GM19239 (cell line): ENCODE measurements around the gene RFX3.

Experiments
- DNase-seq: peaks from one replicate; pipeline ENCODE4 v3.0.0; 2011; ENCODE audit warnings: low spot score; ENCODE audit not compliant: insufficient read length
- FAIRE-seq: peaks from 2 replicates; lab custom pipeline; 2011; peaks lifted over from hg19 to GRCh38; lab: Jason Lieb, UNC

RFX3 gene

GRCh38 chr9:3515405-3515804, 10.4 kb downstream of the RFX3 start:
- no peak for FAIRE-seq
- no peak for DNase-seq

- DNase-seq (no peak), FAIRE-seq (no peak)
These were observed 11.0 kb downstream of the RFX3 start for GRCh38 chr9:3514786-3515185.

- no peak for DNase-seq
- peak; percentile 85 for FAIRE-seq
These were observed 12.5 kb downstream of the RFX3 start for GRCh38 chr9:3513265-3513818.

GRCh38 chr9:3511551-3511950, 14.2 kb downstream of the RFX3 start:
- peak; percentile 28 for FAIRE-seq
- DNase-seq, result no peak

- no peak for FAIRE-seq
These were observed 15.0 kb downstream of the RFX3 start for GRCh38 chr9:3510796-3511195.

GRCh38 chr9:3509926-3510325, 15.9 kb downstream of the RFX3 start:
- DNase-seq (no peak), FAIRE-seq (peak; percentile 64)

More at GRCh38 chr9:3510796-3511195, 15.0 kb downstream of the RFX3 start:
- no peak for DNase-seq

- DNase-seq (no peak), FAIRE-seq (peak; percentile 89)
These were observed 17.1 kb downstream of the RFX3 start for GRCh38 chr9:3508521-3509291.

GRCh38 chr9:3508078-3508431, 17.7 kb downstream of the RFX3 start:
- FAIRE-seq, result peak; percentile 49

GRCh38 chr9:3507395-3508077, 18.3 kb downstream of the RFX3 start:
- DNase-seq, result no peak

More at GRCh38 chr9:3508078-3508431, 17.7 kb downstream of the RFX3 start:
- DNase-seq, result no peak

GRCh38 chr9:3506164-3506563, 19.6 kb downstream of the RFX3 start:
- FAIRE-seq, result no peak

More at GRCh38 chr9:3507395-3508077, 18.3 kb downstream of the RFX3 start:
- peak; percentile 75 for FAIRE-seq

GRCh38 chr9:3502560-3503398, 23.0 kb downstream of the RFX3 start:
- DNase-seq (no peak), FAIRE-seq (peak; percentile 51)

More at GRCh38 chr9:3506164-3506563, 19.6 kb downstream of the RFX3 start:
- no peak for DNase-seq

- DNase-seq, result no peak
- FAIRE-seq, result peak; percentile 72
These were observed 25.8 kb downstream of the RFX3 start for GRCh38 chr9:3500044-3500443.

- DNase-seq (no peak), FAIRE-seq (peak; percentile 86)
These were observed 27.1 kb downstream of the RFX3 start for GRCh38 chr9:3498691-3499090.

- DNase-seq, result no peak
- FAIRE-seq, result peak; percentile 53
These were observed 27.9 kb downstream of the RFX3 start for GRCh38 chr9:3497857-3498256.

- no peak for DNase-seq
- no peak for FAIRE-seq
These were observed 28.4 kb downstream of the RFX3 start for GRCh38 chr9:3497401-3497800.

GRCh38 chr9:3495855-3496254, 29.9 kb downstream of the RFX3 start:
- FAIRE-seq (peak; percentile 74), DNase-seq (no peak)

- no peak for FAIRE-seq
- DNase-seq, result no peak
These were observed 33.6 kb downstream of the RFX3 start for GRCh38 chr9:3492214-3492613.

GRCh38 chr9:3491450-3491849, 34.4 kb downstream of the RFX3 start:
- DNase-seq (no peak), FAIRE-seq (peak; percentile 54)

GRCh38 chr9:3490957-3491356, 34.8 kb downstream of the RFX3 start:
- DNase-seq (no peak), FAIRE-seq (no peak)

- peak; percentile 81 for FAIRE-seq
These were observed 43.2 kb downstream of the RFX3 start for GRCh38 chr9:3482578-3482977.

GRCh38 chr9:3480353-3480655, 45.5 kb downstream of the RFX3 start:
- no peak for DNase-seq
- FAIRE-seq, result no peak

More at GRCh38 chr9:3482578-3482977, 43.2 kb downstream of the RFX3 start:
- DNase-seq, result no peak
